GM18505 (cell line): ENCODE measurements around the gene CEACAM21.
"Not testable (repeated sequence)": the region's sequence is repeated elsewhere in the genome, so short reads cannot be mapped to it uniquely, and the experiment has no call there.

Source experiments
- ATAC-seq: cut with Tn5 transposase; IDR thresholded peaks from one replicate; pipeline ENCODE4 v1.9.1; 2021; ENCODE audit not compliant: unreplicated experiment
- POLR2A ChIP-seq: IDR thresholded peaks from 4 replicates; pipeline ENCODE4 v1.6.1; 2011; ENCODE audit warnings: borderline replicate concordance; ENCODE audit not compliant: insufficient read depth, insufficient read length; ENCODE audit errors: extremely low read depth

Gene CEACAM21

GRCh38 chr19:41554907-41555306 is 21.1 kb upstream of the CEACAM21 start:
- no peak for ATAC-seq
- no peak for TF ChIP-seq POLR2A

- TF ChIP-seq POLR2A = no peak
- ATAC-seq = no peak
Observed at GRCh38 chr19:41555748-41556147, 20.2 kb upstream of the CEACAM21 start.

GRCh38 chr19:41563854-41564514 is 12.0 kb upstream of the CEACAM21 start:
- no peak for TF ChIP-seq POLR2A
- ATAC-seq = no peak

GRCh38 chr19:41564515-41565378 is 11.2 kb upstream of the CEACAM21 start:
- no peak for TF ChIP-seq POLR2A
- ATAC-seq = no peak

- ATAC-seq = no peak
- TF ChIP-seq POLR2A = no peak
Observed at GRCh38 chr19:41565379-41565720, 10.6 kb upstream of the CEACAM21 start.

GRCh38 chr19:41566001-41566400 is 10.0 kb upstream of the CEACAM21 start:
- ATAC-seq = no peak
- TF ChIP-seq POLR2A = no peak

GRCh38 chr19:41569481-41570150 is 6.3 kb upstream of the CEACAM21 start:
- ATAC-seq = no peak
- no peak for TF ChIP-seq POLR2A

- TF ChIP-seq POLR2A = no peak
- ATAC-seq = no peak
Observed at GRCh38 chr19:41570179-41570578, 5.8 kb upstream of the CEACAM21 start.

GRCh38 chr19:41570639-41571112 is 5.3 kb upstream of the CEACAM21 start:
- TF ChIP-seq POLR2A = no peak
- ATAC-seq = no peak

- no peak for TF ChIP-seq POLR2A
- ATAC-seq = no peak
Observed at GRCh38 chr19:41577144-41577830, 1.3 kb downstream of the CEACAM21 start.

GRCh38 chr19:41577833-41578232 is 1.9 kb downstream of the CEACAM21 start:
- ATAC-seq = no peak
- TF ChIP-seq POLR2A = no peak

GRCh38 chr19:41578886-41579285 is 2.9 kb downstream of the CEACAM21 start:
- ATAC-seq = no peak
- TF ChIP-seq POLR2A = no peak

GRCh38 chr19:41581068-41581467 is 5.1 kb downstream of the CEACAM21 start:
- ATAC-seq = not testable (repeated sequence)

GRCh38 chr19:41582577-41583182 is 6.7 kb downstream of the CEACAM21 start:
- not testable (repeated sequence) for ATAC-seq
